ENCODE results near the gene MYH9. TPM values are rescaled to one million over a fixed set of nuclear protein-coding genes. Genes with fewer than 3 reads are reported as not detected.
"Not testable (repeated sequence)": the region's sequence is repeated elsewhere in the genome, so short reads cannot be mapped to it uniquely, and the experiment has no call there.

MYH9 gene
- total RNA-seq, 1 donor from 2014 or later, result 889 TPM

GRCh38 chr22:36256478-36256877 lies 131.3 kb downstream of the MYH9 start:
- intact Hi-C loops (cut with micrococcal nuclease), result no loop called here

GRCh38 chr22:36255572-36255971 lies 132.2 kb downstream of the MYH9 start:
- intact Hi-C loops (cut with micrococcal nuclease), result not testable (repeated sequence)

- intact Hi-C loops (cut with micrococcal nuclease), result loop anchor here (1.0 to 5.0 kb wide), 3 partner anchors 15 to 92 kb away; partner anchors contain the start of genes APOL2 and APOL3
These were observed 134.0 kb downstream of the MYH9 start for GRCh38 chr22:36253523-36254490.

- intact Hi-C loops (cut with micrococcal nuclease), result loop anchor here (1.0 to 5.0 kb wide), 3 partner anchors 14 to 91 kb away; partner anchors contain the start of genes APOL2 and APOL3
These were observed 134.8 kb downstream of the MYH9 start, which contains the start of gene APOL1 for GRCh38 chr22:36252754-36253522. APOL1 (plus strand) TSS chr22:36253133; CDS start chr22:36254956, 1,823 bp downstream.

GRCh38 chr22:36251979-36252608 lies 135.7 kb downstream of the MYH9 start:
- intact Hi-C loops (cut with micrococcal nuclease), result loop anchor here (5.0 kb wide), 1 partner anchor 90 kb away; the partner anchor contains the start of gene APOL3

- intact Hi-C loops (cut with micrococcal nuclease), result loop anchor here (5.0 kb wide), 1 partner anchor 88 kb away; the partner anchor contains the start of gene APOL3
These were observed 137.3 kb downstream of the MYH9 start for GRCh38 chr22:36250292-36250960.

- intact Hi-C loops (cut with micrococcal nuclease), result no loop called here
These were observed 138.6 kb downstream of the MYH9 start for GRCh38 chr22:36249160-36249559.

GRCh38 chr22:36247955-36248354 lies 139.8 kb downstream of the MYH9 start:
- intact Hi-C loops (cut with micrococcal nuclease), result no loop called here

GRCh38 chr22:36246718-36247117 lies 141.0 kb downstream of the MYH9 start:
- intact Hi-C loops (cut with micrococcal nuclease), result no loop called here

GRCh38 chr22:36245805-36246356 lies 141.9 kb downstream of the MYH9 start:
- intact Hi-C loops (cut with micrococcal nuclease), result no loop called here

GRCh38 chr22:36244522-36245391 lies 143.0 kb downstream of the MYH9 start:
- intact Hi-C loops (cut with micrococcal nuclease), result no loop called here

- intact Hi-C loops (cut with micrococcal nuclease), result no loop called here
These were observed 143.8 kb downstream of the MYH9 start for GRCh38 chr22:36243986-36244385.

- intact Hi-C loops (cut with micrococcal nuclease), result loop anchor here (1.0 to 5.0 kb wide), 9 partner anchors 14 to 591 kb away; partner anchors contain the start of genes APOL1, APOL3, APOL6 and EIF3D
These were observed 148.2 kb downstream of the MYH9 start, which contains the start of gene APOL2 for GRCh38 chr22:36239401-36240171. APOL2 (minus strand) TSS chr22:36239527; CDS start chr22:36233162, 6,365 bp downstream.

- intact Hi-C loops (cut with micrococcal nuclease), result loop anchor here (1.0 to 5.0 kb wide), 9 partner anchors 14 to 591 kb away; partner anchors contain the start of genes APOL1, APOL3, APOL6 and EIF3D
These were observed 148.7 kb downstream of the MYH9 start for GRCh38 chr22:36239150-36239400.

- intact Hi-C loops (cut with micrococcal nuclease), result loop anchor here (1.0 to 5.0 kb wide), 10 partner anchors 15 to 590 kb away; partner anchors contain the start of genes APOL1, APOL3, APOL6 and EIF3D
These were observed 149.2 kb downstream of the MYH9 start for GRCh38 chr22:36238373-36239149.

- intact Hi-C loops (cut with micrococcal nuclease), result loop anchor here (1.0 to 5.0 kb wide), 3 partner anchors 93 to 540 kb away; partner anchors contain the start of gene IFT27
These were observed 150.1 kb downstream of the MYH9 start for GRCh38 chr22:36237462-36238372.

Measured in T-helper 1 cell treated with Interleukin-12 subunit alpha and Interleukin-12 subunit beta and Interleukin-4 antibody, amounts not matched to agents 30 ng/mL and 1 ng/mL, for 36 hours (primary cell).